ENCODE data around the gene PEX1. TPM values are rescaled to one million over a fixed set of nuclear protein-coding genes. Genes with fewer than 3 reads are reported as not detected.

Gene PEX1
- total and polyA plus RNA-seq, 2 of the 13 experiments (the other 11 are each of a cell fraction or from before 2014, with no cell fraction given), result 16.6 to 22.4 TPM

DNA sequence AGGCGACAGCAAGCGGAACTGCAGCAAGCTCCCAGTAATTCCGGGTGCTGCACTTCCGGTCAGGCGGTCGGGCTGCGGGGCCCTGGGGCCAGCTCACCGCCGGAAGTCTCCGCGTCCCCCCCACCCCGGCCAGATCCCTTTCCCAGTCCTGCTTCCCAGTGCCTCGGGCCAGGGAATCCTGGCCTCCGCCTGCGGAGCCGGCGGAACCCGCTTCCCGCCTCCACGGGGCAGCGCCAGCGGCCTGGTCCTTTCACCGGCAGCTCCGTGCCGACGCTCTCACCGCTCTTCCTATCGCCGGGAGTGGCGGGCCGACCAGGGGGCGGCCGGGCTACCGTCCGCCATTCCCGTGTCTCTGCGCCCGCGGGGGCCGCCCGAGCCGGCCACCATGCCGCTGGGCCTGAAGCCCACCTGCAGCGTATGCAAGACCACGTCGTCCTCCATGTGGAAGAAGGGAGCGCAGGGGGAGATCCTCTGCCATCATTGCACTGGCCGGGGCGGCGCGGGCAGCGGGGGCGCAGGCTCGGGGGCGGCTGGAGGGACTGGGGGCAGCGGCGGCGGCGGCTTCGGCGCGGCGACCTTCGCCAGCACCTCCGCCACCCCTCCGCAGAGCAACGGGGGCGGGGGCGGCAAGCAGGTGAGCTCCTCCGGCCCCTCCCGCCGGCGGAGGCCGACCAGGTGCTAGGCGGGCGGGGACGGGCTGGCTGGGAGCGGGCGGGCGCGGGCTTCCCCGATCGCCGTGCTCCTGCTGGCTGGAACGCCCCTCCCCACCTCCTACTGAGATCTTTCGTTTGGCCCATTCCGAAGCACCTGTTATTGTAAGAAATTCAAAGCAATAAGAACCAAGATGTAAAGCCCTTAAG lies 80.7 kb downstream of the PEX1 start, which contains the start of gene GATAD1 (continued):
- TF ChIP-seq, protein P1, sequence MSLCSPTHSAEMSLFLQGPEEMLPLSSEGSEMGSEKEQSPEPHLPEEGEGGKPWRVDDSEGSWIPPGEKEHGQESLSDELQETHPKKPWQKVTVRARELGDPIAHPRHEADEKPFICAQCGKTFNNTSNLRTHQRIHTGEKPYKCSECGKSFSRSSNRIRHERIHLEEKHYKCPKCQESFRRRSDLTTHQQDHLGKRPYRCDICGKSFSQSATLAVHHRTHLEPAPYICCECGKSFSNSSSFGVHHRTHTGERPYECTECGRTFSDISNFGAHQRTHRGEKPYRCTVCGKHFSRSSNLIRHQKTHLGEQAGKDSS (CRISPR knock-in tag; IDR thresholded peaks at IDR 0.05; ENCODE audit: borderline replicate concordance, low read depth), result peak; percentile 62; the same call in 1 of the 2 replicates
- TF ChIP-seq, protein P2, sequence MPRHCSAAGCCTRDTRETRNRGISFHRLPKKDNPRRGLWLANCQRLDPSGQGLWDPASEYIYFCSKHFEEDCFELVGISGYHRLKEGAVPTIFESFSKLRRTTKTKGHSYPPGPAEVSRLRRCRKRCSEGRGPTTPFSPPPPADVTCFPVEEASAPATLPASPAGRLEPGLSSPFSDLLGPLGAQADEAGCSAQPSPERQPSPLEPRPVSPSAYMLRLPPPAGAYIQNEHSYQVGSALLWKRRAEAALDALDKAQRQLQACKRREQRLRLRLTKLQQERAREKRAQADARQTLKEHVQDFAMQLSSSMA (CRISPR knock-in tag; IDR thresholded peaks at IDR 0.05), result no peak
- TF ChIP-seq, protein P3, sequence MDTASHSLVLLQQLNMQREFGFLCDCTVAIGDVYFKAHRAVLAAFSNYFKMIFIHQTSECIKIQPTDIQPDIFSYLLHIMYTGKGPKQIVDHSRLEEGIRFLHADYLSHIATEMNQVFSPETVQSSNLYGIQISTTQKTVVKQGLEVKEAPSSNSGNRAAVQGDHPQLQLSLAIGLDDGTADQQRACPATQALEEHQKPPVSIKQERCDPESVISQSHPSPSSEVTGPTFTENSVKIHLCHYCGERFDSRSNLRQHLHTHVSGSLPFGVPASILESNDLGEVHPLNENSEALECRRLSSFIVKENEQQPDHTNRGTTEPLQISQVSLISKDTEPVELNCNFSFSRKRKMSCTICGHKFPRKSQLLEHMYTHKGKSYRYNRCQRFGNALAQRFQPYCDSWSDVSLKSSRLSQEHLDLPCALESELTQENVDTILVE (CRISPR knock-in tag; IDR thresholded peaks at IDR 0.05), result no peak; the same call in 1 of the 2 replicates
- peak; percentile 21 for TF ChIP-seq ZEB1 (IDR thresholded peaks at IDR 0.05; ENCODE audit: insufficient replicate concordance, low read depth)
- no peak for TF ChIP-seq NR2F1 (CRISPR knock-in tag; IDR thresholded peaks at IDR 0.05)
- TF ChIP-seq, protein P4, sequence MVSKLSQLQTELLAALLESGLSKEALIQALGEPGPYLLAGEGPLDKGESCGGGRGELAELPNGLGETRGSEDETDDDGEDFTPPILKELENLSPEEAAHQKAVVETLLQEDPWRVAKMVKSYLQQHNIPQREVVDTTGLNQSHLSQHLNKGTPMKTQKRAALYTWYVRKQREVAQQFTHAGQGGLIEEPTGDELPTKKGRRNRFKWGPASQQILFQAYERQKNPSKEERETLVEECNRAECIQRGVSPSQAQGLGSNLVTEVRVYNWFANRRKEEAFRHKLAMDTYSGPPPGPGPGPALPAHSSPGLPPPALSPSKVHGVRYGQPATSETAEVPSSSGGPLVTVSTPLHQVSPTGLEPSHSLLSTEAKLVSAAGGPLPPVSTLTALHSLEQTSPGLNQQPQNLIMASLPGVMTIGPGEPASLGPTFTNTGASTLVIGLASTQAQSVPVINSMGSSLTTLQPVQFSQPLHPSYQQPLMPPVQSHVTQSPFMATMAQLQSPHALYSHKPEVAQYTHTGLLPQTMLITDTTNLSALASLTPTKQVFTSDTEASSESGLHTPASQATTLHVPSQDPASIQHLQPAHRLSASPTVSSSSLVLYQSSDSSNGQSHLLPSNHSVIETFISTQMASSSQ (IDR thresholded peaks at IDR 0.05; ENCODE audit: low read depth), result no peak
- TF ChIP-seq, protein P4 (CRISPR knock-in tag; IDR thresholded peaks at IDR 0.05; ENCODE audit: borderline replicate concordance), result peak; percentile 59; the same call in 1 of the 2 replicates
- no peak for TF ChIP-seq FOSL2 (CRISPR knock-in tag; IDR thresholded peaks at IDR 0.05)
- no peak for TF ChIP-seq ZNF451 (CRISPR knock-in tag; IDR thresholded peaks at IDR 0.05)
- TF ChIP-seq ZNF781 (CRISPR knock-in tag; IDR thresholded peaks at IDR 0.05; ENCODE audit: borderline replicate concordance, not compliant biosample characterization), result no peak
- TF ChIP-seq, protein P5, sequence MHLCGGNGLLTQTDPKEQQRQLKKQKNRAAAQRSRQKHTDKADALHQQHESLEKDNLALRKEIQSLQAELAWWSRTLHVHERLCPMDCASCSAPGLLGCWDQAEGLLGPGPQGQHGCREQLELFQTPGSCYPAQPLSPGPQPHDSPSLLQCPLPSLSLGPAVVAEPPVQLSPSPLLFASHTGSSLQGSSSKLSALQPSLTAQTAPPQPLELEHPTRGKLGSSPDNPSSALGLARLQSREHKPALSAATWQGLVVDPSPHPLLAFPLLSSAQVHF (CRISPR knock-in tag; IDR thresholded peaks at IDR 0.05), result no peak
- no peak; the same call in 1 of the 2 replicates for TF ChIP-seq ZNF317 (CRISPR knock-in tag; IDR thresholded peaks at IDR 0.05)
- TF ChIP-seq, protein P6, sequence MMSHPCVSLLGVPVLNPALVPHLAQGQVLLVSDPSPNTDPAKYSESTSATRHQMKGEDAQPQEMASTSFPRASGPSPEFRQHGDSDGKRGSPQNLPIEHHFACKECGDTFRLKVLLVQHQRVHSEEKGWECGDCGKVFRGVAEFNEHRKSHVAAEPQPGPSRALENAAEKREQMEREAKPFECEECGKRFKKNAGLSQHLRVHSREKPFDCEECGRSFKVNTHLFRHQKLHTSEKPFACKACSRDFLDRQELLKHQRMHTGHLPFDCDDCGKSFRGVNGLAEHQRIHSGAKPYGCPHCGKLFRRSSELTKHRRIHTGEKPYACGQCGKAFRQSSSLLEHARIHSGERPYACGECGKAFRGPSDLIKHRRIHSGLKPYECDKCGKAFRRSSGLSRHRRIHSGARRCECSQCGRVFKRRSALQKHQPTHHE (CRISPR knock-in tag; IDR thresholded peaks at IDR 0.05; ENCODE audit: borderline replicate concordance), result peak; percentile 45; the same call in 1 of the 2 replicates
- no peak for TF ChIP-seq DNMT3B (CRISPR knock-in tag; conservative IDR thresholded peaks at IDR 0.05)
- TF ChIP-seq, protein P7, sequence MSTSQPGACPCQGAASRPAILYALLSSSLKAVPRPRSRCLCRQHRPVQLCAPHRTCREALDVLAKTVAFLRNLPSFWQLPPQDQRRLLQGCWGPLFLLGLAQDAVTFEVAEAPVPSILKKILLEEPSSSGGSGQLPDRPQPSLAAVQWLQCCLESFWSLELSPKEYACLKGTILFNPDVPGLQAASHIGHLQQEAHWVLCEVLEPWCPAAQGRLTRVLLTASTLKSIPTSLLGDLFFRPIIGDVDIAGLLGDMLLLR (CRISPR knock-in tag; IDR thresholded peaks at IDR 0.05), result no peak; the same call in 1 of the 2 replicates
- peak; percentile 86 for TF ChIP-seq KDM2A (CRISPR knock-in tag; IDR thresholded peaks at IDR 0.05; ENCODE audit: borderline replicate concordance, low read depth)
- no peak for TF ChIP-seq MAFK (conservative IDR thresholded peaks at IDR 0.05 in 1 of 2, IDR thresholded peaks at IDR 0.05 in 1 of 2; ENCODE audit: low read length in 2 of 2)
